Measurements from ENCODE around the gene SNRPB.

Gene SNRPB

GRCh38 chr20:2458919-2459499 lies 11.6 kb downstream of the SNRPB start:
- TF ChIP-seq, protein P1, sequence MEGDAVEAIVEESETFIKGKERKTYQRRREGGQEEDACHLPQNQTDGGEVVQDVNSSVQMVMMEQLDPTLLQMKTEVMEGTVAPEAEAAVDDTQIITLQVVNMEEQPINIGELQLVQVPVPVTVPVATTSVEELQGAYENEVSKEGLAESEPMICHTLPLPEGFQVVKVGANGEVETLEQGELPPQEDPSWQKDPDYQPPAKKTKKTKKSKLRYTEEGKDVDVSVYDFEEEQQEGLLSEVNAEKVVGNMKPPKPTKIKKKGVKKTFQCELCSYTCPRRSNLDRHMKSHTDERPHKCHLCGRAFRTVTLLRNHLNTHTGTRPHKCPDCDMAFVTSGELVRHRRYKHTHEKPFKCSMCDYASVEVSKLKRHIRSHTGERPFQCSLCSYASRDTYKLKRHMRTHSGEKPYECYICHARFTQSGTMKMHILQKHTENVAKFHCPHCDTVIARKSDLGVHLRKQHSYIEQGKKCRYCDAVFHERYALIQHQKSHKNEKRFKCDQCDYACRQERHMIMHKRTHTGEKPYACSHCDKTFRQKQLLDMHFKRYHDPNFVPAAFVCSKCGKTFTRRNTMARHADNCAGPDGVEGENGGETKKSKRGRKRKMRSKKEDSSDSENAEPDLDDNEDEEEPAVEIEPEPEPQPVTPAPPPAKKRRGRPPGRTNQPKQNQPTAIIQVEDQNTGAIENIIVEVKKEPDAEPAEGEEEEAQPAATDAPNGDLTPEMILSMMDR (IDR thresholded peaks at IDR 0.05; ENCODE audit: low read length): no peak
- TF ChIP-seq EZH2 (IDR thresholded peaks at IDR 0.05; ENCODE audit: borderline replicate concordance, low read length): no peak
- Histone ChIP-seq H3K9me2 (ENCODE audit: low read depth, low read length) (no peaks in the 10 kb centered on the region), H3K79me2 (ENCODE audit: insufficient read depth, low read length) (no peaks in the 10 kb centered on the region), H3K4me2 (ENCODE audit: low read length) (no peak overlapping the region), H3K4me3 (ENCODE audit: low read depth, low read length, poor library complexity, severe bottlenecking) (no peak overlapping the region), H3K36me3 (ENCODE audit: insufficient read depth, low read length) (peaks cover 55% of the 10 kb centered on the region), H3K27ac (ENCODE audit: low read depth, low read length, poor library complexity, severe bottlenecking) (no peak overlapping the region), H3F3A (ENCODE audit: insufficient read depth, low read length) (peaks cover 12% of the 10 kb centered on the region; the same call in 1 of the 2 replicates), H3K4me1 (ENCODE audit: insufficient read depth, low read length, severe bottlenecking) (no peaks in the 10 kb centered on the region), H3K27me3 (ENCODE audit: insufficient read depth, low read length) (no peaks in the 10 kb centered on the region), H3K9me3 (ENCODE audit: low read length) (no peaks in the 10 kb centered on the region), H4K20me1 (ENCODE audit: insufficient read depth, low read length) (no peaks in the 10 kb centered on the region), H2AFZ (ENCODE audit: low read length) (no peak overlapping the region), H3K9ac (ENCODE audit: low read length) (no peak overlapping the region)

- Histone ChIP-seq H2AFZ (ENCODE audit: low read length) (no peak overlapping the region), H3K27me3 (ENCODE audit: insufficient read depth, low read length) (no peaks in the 10 kb centered on the region), H3K9me2 (ENCODE audit: low read depth, low read length) (no peaks in the 10 kb centered on the region), H3K36me3 (ENCODE audit: insufficient read depth, low read length) (peaks cover 25% of the 10 kb centered on the region), H3K4me2 (ENCODE audit: low read length) (no peak overlapping the region), H3K27ac (ENCODE audit: low read depth, low read length, poor library complexity, severe bottlenecking) (no peak overlapping the region), H3K9ac (ENCODE audit: low read length) (no peak overlapping the region), H3F3A (ENCODE audit: insufficient read depth, low read length) (peaks cover 12% of the 10 kb centered on the region; the same call in 1 of the 2 replicates), H3K79me2 (ENCODE audit: insufficient read depth, low read length) (no peaks in the 10 kb centered on the region), H3K9me3 (ENCODE audit: low read length) (no peaks in the 10 kb centered on the region), H4K20me1 (ENCODE audit: insufficient read depth, low read length) (no peaks in the 10 kb centered on the region), H3K4me1 (ENCODE audit: insufficient read depth, low read length, severe bottlenecking) (no peaks in the 10 kb centered on the region), H3K4me3 (ENCODE audit: low read depth, low read length, poor library complexity, severe bottlenecking) (no peak overlapping the region)
- TF ChIP-seq, protein P1 (IDR thresholded peaks at IDR 0.05; ENCODE audit: low read length): no peak
- TF ChIP-seq EZH2 (IDR thresholded peaks at IDR 0.05; ENCODE audit: borderline replicate concordance, low read length): no peak
These were observed 14.7 kb downstream of the SNRPB start for GRCh38 chr20:2455771-2456497.

DNA sequence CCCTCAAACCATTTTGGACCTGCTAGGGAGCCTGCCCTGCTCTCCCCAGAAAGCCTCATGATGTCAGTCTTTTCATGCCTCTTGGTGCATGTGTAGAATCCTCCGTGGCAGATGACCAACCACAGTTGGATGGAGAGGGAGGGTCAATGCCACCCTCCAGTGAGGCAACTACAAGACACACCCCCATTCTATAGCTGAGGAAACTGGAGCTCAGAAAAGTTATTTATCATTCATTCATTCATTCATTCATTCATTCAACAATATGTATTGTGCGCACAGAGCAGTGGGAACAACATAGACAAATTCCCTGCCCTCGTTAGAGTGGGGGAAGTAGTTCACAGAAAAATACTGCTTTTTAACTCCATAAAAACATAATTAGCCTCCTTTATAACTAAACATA lies 16.8 kb downstream of the SNRPB start:
- no peak overlapping the region for H3K4me2 ChIP-seq (ENCODE audit: low read length)
- no peaks in the 10 kb centered on the region for H3K9me3 ChIP-seq (ENCODE audit: low read length)
- no peaks in the 10 kb centered on the region for H4K20me1 ChIP-seq (ENCODE audit: insufficient read depth, low read length)
- H2AFZ ChIP-seq (ENCODE audit: low read length): no peak overlapping the region
- no peak overlapping the region for H3K27ac ChIP-seq (ENCODE audit: low read depth, low read length, poor library complexity, severe bottlenecking)
- no peaks in the 10 kb centered on the region for H3K79me2 ChIP-seq (ENCODE audit: insufficient read depth, low read length)
- TF ChIP-seq EZH2 (IDR thresholded peaks at IDR 0.05; ENCODE audit: borderline replicate concordance, low read length): no peak
- TF ChIP-seq, protein P1 (IDR thresholded peaks at IDR 0.05; ENCODE audit: low read length): no peak
- no peaks in the 10 kb centered on the region for H3K27me3 ChIP-seq (ENCODE audit: insufficient read depth, low read length)
- no peaks in the 10 kb centered on the region for H3K4me1 ChIP-seq (ENCODE audit: insufficient read depth, low read length, severe bottlenecking)
- no peaks in the 10 kb centered on the region for H3K9me2 ChIP-seq (ENCODE audit: low read depth, low read length)
- peaks cover 5% of the 10 kb centered on the region; the same call in 1 of the 2 replicates for H3F3A ChIP-seq (ENCODE audit: insufficient read depth, low read length)
- peaks cover 3% of the 10 kb centered on the region; the same call in 1 of the 2 replicates for H3K36me3 ChIP-seq (ENCODE audit: insufficient read depth, low read length)
- H3K9ac ChIP-seq (ENCODE audit: low read length): no peak overlapping the region
- no peak overlapping the region for H3K4me3 ChIP-seq (ENCODE audit: low read depth, low read length, poor library complexity, severe bottlenecking)

Measured in OCI-LY1 (cell line).